NCI-H1092 treated with DMSO at 0.1 percent for 48 hours (cell line): ENCODE measurements around the gene MYL3.
"Not testable (repeated sequence)": the region's sequence is repeated elsewhere in the genome, so short reads cannot be mapped to it uniquely, and the experiment has no call there.

ENCODE experiments used
- DNase-seq: peaks from one replicate; lab custom pipeline; 2025; lab: John Stamatoyannopoulos, UW

Gene MYL3

GRCh38 chr3:46825450-46825849, 37.8 kb downstream of the MYL3 start:
- no peak for DNase-seq

DNA sequence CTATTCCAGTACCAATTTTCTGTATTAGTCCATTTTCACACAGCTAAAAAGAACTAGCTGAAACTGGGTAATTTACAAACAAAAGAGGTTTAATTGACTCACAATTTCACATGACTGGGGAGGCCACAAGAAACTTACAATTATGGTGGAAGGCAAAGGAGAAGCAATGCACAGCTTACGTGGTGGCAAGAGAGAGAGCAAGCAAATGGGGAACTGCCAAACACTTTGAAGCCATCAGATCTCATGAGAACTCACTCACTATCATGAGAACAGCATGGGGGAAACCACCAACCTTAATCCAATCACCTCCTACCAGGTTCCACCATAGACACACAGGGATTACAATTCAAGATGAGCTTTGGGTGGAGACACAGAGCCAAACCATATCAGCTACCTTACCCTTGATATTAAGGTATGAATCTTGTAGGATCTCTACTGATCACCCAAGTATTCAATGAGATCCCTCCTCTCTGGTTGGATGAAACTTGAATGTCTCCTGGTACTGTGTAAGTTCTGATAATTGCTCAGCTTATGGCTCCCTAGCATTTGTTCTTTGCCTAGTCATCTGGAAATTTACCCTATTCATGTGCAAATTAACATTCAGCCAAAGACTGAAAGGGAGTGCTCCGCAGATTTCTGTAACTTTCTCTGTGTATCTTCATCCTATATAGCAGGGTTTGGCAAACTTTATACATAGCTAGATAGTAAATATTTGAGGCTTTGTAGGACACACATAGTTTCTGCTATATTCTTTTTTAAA, 38.9 kb downstream of the MYL3 start:
- no peak for DNase-seq

GRCh38 chr3:46823314-46823713, 39.9 kb downstream of the MYL3 start:
- DNase-seq, result not testable (repeated sequence)

DNA sequence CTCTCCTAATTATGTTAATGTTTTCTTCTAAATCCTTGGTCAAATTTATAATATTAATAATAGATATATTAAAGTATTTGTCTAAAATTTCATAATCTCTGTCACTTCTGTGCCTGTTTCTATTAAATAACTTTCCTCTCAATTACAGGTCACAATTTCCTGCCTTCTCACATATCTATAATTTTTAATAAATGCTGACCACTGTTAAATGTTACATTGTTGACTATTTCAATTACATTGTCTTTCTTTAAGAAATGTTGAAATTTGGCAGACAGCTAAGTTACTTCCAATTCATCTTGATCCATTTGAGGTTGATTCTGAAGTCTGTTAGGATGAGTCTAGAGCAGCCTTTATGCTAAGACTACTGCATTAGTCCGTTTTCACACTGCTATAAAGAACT, 41.7 kb downstream of the MYL3 start:
- DNase-seq, result no peak

- DNase-seq, result no peak
Measured at GRCh38 chr3:46820852-46821251, 42.4 kb downstream of the MYL3 start.

- DNase-seq, result peak; percentile 19
Measured at GRCh38 chr3:46812237-46812791, 50.9 kb downstream of the MYL3 start.

- DNase-seq, result no peak
Measured at GRCh38 chr3:46811615-46812236, 51.5 kb downstream of the MYL3 start.

DNA sequence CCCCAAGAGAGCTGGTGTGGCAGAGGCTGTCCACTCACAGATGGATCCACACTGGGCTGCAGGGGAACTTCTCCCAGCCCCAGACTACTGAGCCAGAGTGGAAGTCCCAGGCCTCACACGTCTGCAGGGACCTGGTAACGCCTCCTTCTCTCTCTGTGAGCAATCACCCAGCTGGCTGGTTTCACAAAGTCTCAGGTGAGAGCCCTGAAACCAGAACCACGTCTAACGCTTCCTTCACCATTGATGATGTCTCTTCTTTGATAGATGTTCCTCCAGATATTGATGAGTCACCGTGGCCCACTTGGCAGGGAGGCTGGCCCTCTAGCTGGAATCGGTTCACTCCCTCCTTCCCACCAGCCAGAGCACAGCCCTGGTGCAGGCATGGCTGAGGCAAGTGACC, 54.5 kb downstream of the MYL3 start:
- DNase-seq, result not testable (repeated sequence)
